Colonic mucosa (tissue), 4 donors: ENCODE data around the gene RBP3. TPM values are rescaled to one million over a fixed set of nuclear protein-coding genes. Genes with fewer than 3 reads are reported as not detected.

Experiments used
- DNase-seq: peaks from one replicate; pipeline ENCODE4 v3.0.0-alpha.2; 2020
- H3K27ac ChIP-seq: fragments of 200-600 bp; one replicate; pipeline ENCODE4 v1.8.0; 2021
- H3K27me3 ChIP-seq: fragments of 200-600 bp; one replicate; pipeline ENCODE4 v1.8.0; 2021
- H3K36me3 ChIP-seq: fragments of 200-600 bp; one replicate; pipeline ENCODE4 v1.8.0; 2021
- H3K4me1 ChIP-seq: fragments of 200-600 bp; one replicate; pipeline ENCODE4 v1.8.0; 2021; ENCODE audit warnings: mild to moderate bottlenecking
- H3K4me3 ChIP-seq: fragments of 200-600 bp; one replicate; pipeline ENCODE4 v1.8.0; 2021
- H3K9ac ChIP-seq, 2 donors: one replicate each; pipeline ENCODE4 v1.7.0; 2013; ENCODE audit warnings: control low read depth in 2 of 2, low read depth in 2 of 2, low read length in 2 of 2
- H3K9me3 ChIP-seq: fragments of 200-600 bp; one replicate; pipeline ENCODE4 v1.8.0; 2021
- intact Hi-C: fragments of 100-400 bp; cut with DNase I; formaldehyde crosslinking; loops from one replicate; pipeline ENCODE4 v1.14.1; 2022
- total RNA-seq, 2 donors: library from RNA; stranded (reverse); fragmentation: NEBNext Ultra II Directional in 1 of 2; extraction: Animal tissue kit (Norgen Biotek cat#: 25700) in 1 of 2; gene quantifications; one replicate each; pipeline ENCODE4 v1.2.1, GENCODE V29; 2021
- TF ChIP-seq, protein P1 (sequence below): fragments of 200-600 bp; IDR thresholded peaks from one replicate; pipeline ENCODE4 v1.8.0; 2022; ENCODE audit warnings: antibody characterized with exemption, mild to moderate bottlenecking
- donor health status: healthy.
- donor health status: DM: no; HTN: no; CAD: no.
- donor health status: DM: no; HTN: no; CAD: no.

Gene RBP3
- total RNA-seq, 2 donors from 2014 or later, result not detected

DNA sequence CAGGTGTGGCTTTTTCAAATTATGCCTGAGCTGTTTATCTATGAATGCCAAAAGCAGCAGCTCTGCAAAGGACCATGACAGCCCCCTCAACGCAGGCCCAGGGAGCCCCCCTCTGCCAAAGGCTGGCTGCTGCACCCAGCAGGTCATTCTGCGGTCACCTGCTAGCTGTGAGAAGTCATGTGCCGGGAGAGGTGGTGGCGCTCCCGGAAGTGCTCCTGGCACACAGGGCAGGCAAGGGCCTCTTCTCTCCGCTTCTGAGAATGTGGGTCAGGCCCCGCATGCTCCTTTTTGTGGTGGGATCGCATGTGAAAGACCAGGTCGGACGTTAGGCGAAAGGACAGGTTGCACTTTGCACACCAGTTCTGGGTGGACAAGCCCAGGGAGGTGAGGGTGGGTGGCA, 19.5 kb downstream of the RBP3 start:
- Histone ChIP-seq H3K9ac (no peak overlapping the region), H3K27ac (no peak overlapping the region), H3K9me3 (no peaks in the 10 kb centered on the region), H3K4me1 (no peaks in the 10 kb centered on the region), H3K27me3 (no peaks in the 10 kb centered on the region), H3K4me3 (no peak overlapping the region), H3K36me3 (no peaks in the 10 kb centered on the region)
- no peak for DNase-seq
- intact Hi-C loops, result no loop called here
- TF ChIP-seq, protein P1, sequence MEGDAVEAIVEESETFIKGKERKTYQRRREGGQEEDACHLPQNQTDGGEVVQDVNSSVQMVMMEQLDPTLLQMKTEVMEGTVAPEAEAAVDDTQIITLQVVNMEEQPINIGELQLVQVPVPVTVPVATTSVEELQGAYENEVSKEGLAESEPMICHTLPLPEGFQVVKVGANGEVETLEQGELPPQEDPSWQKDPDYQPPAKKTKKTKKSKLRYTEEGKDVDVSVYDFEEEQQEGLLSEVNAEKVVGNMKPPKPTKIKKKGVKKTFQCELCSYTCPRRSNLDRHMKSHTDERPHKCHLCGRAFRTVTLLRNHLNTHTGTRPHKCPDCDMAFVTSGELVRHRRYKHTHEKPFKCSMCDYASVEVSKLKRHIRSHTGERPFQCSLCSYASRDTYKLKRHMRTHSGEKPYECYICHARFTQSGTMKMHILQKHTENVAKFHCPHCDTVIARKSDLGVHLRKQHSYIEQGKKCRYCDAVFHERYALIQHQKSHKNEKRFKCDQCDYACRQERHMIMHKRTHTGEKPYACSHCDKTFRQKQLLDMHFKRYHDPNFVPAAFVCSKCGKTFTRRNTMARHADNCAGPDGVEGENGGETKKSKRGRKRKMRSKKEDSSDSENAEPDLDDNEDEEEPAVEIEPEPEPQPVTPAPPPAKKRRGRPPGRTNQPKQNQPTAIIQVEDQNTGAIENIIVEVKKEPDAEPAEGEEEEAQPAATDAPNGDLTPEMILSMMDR, result no peak

DNA sequence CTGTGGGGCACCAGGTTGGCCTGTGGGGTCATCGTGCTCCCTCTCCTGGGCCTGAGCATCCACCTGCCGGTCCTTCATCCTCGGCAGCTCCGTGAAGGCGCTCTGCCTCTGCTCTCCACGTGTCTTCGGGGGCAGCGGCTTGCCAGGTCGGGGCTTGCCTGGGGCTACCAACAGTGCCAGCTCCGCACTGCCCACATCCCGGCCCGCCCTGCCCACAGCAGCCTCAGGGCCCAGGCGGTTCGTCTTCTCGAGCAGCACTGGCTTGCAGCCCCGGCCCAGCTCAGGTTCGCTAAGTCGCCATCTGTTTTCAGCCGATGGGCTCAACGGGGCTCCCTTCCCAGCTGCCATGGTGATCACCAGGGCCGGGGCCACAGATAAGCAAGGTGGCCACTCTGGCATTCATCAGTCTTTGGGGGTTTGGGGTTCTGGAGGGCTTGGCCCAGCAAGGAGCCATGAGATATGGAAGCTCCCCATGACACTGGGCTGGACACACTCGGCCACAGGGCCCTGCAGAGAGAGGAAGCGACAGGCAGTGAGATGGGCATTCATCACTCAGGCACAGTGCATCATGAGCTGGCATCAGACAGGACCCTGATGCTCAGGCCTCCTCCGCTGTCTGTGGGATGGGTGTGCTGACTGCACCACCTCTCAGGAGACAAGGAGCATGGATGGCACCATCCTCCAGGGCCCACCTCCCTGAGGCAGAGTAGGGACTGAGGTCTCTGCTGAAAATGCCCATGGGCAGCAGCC, 20.4 kb downstream of the RBP3 start:
- H3K4me3 ChIP-seq, result no peak overlapping the region
- H3K27me3 ChIP-seq, result no peaks in the 10 kb centered on the region
- intact Hi-C loops, result no loop called here
- H3K36me3 ChIP-seq, result no peaks in the 10 kb centered on the region
- H3K9me3 ChIP-seq, result no peaks in the 10 kb centered on the region
- DNase-seq, result no peak
- no peak overlapping the region for H3K9ac ChIP-seq
- H3K4me1 ChIP-seq, result no peaks in the 10 kb centered on the region
- no peak overlapping the region for H3K27ac ChIP-seq
- TF ChIP-seq, protein P1, result no peak

DNA sequence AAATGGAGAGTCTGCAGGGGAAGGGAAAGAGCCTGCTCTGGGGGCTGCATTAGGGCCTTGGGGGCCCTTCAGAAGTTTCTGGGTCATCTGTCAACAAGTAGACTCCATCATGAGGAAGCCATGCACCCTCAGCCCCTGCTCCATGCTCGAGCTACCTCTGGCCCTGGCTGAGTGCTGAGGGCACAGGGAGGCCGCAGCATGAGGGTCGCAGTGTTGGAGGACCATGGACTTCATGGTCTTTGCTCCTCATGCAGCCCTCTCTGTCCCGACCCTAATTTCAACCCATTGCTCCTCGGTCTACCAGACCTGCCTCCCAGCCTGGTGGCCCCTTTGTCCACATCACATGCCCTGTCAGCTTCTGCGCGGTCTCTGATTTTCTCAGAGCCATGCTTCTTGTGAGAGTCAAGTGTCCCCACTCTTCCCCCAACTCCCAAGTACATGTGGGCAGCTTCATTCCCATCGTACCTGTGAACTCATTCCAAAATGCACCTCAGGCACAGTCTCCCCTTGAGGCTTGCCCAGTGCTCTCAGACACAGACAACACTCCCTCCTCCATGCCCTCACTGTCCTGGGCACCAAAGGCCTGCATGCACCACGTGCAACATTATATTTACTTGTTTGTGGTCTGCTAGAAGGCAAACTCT, 21.2 kb downstream of the RBP3 start:
- H3K27ac ChIP-seq, result no peak overlapping the region
- H3K4me1 ChIP-seq, result no peaks in the 10 kb centered on the region
- no peak overlapping the region for H3K9ac ChIP-seq
- intact Hi-C loops, result no loop called here
- no peaks in the 10 kb centered on the region for H3K36me3 ChIP-seq
- H3K9me3 ChIP-seq, result no peaks in the 10 kb centered on the region
- TF ChIP-seq, protein P1, result no peak
- DNase-seq, result no peak
- H3K27me3 ChIP-seq, result no peaks in the 10 kb centered on the region
- H3K4me3 ChIP-seq, result no peak overlapping the region

DNA sequence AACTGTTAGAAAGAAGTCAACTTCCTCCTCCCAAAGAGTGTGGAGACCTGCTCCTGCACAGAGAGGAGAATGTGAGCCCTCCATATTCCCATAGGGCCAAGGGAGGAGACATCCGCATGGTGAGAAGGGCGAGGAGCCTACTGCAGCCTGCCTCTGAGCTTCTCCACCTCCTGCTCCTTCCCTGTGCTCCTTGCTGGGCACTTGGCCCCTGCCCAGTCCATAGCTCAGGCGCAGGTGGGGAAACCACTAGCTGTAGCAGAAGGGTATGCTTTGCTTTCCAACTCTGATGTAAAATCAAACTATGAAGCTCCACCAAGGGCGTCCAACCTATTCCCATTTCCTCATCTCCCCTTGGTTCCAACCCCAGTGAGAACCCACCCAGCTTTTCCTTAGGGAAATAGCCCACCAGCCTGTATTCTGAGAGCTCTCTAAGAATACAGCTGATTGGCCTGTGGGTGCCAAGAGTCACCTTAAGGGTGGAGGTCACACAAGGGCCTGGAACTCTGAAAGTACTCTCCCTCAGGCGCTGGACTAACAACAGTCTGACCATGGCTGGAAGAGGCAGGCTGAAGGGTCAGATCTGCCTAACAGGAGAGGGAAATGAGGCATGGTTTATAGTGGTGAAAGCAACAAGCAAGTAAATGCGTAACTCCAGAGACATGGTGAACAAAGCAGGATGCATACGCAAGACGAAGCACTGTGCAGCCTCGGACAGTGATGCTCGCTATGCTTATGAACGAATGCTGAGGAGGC, 22.0 kb downstream of the RBP3 start:
- no peak overlapping the region for H3K9ac ChIP-seq
- no peak for DNase-seq
- no peaks in the 10 kb centered on the region for H3K36me3 ChIP-seq
- no peak overlapping the region for H3K4me3 ChIP-seq
- TF ChIP-seq, protein P1, result no peak
- no peaks in the 10 kb centered on the region for H3K9me3 ChIP-seq
- H3K4me1 ChIP-seq, result no peaks in the 10 kb centered on the region
- intact Hi-C loops, result no loop called here
- no peaks in the 10 kb centered on the region for H3K27me3 ChIP-seq
- no peak overlapping the region for H3K27ac ChIP-seq

DNA sequence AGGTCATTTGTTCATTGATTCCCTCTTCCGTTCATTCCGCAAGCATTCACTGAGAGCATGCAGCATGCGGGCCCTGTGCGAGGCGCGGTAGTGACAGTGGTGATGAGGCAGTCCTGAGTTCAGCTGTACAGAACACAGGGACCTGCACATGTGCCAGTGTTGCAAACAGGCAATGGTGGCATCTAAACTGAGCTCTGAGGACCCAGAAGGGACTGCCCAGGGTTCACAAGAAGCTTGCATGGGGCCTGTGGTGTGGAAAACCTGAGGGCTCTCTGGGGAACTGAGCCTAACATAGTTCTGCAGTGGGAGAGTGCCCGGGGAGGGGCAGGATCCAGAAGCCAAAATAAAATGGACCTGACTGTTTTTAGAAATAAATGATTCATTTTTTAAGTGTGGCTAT, 22.7 kb downstream of the RBP3 start:
- Histone ChIP-seq H3K4me1 (no peaks in the 10 kb centered on the region), H3K9ac (no peak overlapping the region), H3K36me3 (no peaks in the 10 kb centered on the region), H3K4me3 (no peak overlapping the region), H3K27ac (no peak overlapping the region), H3K27me3 (no peaks in the 10 kb centered on the region), H3K9me3 (no peaks in the 10 kb centered on the region)
- TF ChIP-seq, protein P1, result no peak
- intact Hi-C loops, result no loop called here
- DNase-seq, result peak; percentile 11
